NCI-H748 treated with DMSO at 0.1 percent for 48 hours (cell line): ENCODE results near the gene DNAJC3.
"Not testable (repeated sequence)": the region's sequence is repeated elsewhere in the genome, so short reads cannot be mapped to it uniquely, and the experiment has no call there.

ENCODE experiments used
- DNase-seq: peaks from one replicate; lab custom pipeline; 2025; lab: John Stamatoyannopoulos, UW

The DNAJC3 gene

GRCh38 chr13:95714142-95714832 lies 37.3 kb downstream of the DNAJC3 start:
- no peak for DNase-seq

- DNase-seq = no peak
Measured at GRCh38 chr13:95716231-95716630, 39.3 kb downstream of the DNAJC3 start.

- no peak for DNase-seq
Measured at GRCh38 chr13:95722241-95722640, 45.3 kb downstream of the DNAJC3 start.

- DNase-seq = no peak
Measured at GRCh38 chr13:95723438-95723837, 46.5 kb downstream of the DNAJC3 start.

GRCh38 chr13:95724252-95724651 lies 47.3 kb downstream of the DNAJC3 start:
- no peak for DNase-seq

GRCh38 chr13:95726876-95727275 lies 49.9 kb downstream of the DNAJC3 start:
- DNase-seq = no peak

- no peak for DNase-seq
Measured at GRCh38 chr13:95728957-95729356, 52.0 kb downstream of the DNAJC3 start.

- no peak for DNase-seq
Measured at GRCh38 chr13:95734124-95734523, 57.2 kb downstream of the DNAJC3 start.

GRCh38 chr13:95740071-95740978 lies 63.4 kb downstream of the DNAJC3 start:
- DNase-seq = not testable (repeated sequence)

GRCh38 chr13:95740979-95741320 lies 64.0 kb downstream of the DNAJC3 start:
- no peak for DNase-seq

GRCh38 chr13:95741584-95742563 lies 64.9 kb downstream of the DNAJC3 start:
- no peak for DNase-seq

GRCh38 chr13:95743192-95743591 lies 66.3 kb downstream of the DNAJC3 start:
- no peak for DNase-seq

GRCh38 chr13:95745289-95745688 lies 68.3 kb downstream of the DNAJC3 start:
- DNase-seq = no peak

- no peak for DNase-seq
Measured at GRCh38 chr13:95745752-95746151, 68.8 kb downstream of the DNAJC3 start.

- DNase-seq = no peak
Measured at GRCh38 chr13:95749545-95749944, 72.6 kb downstream of the DNAJC3 start.

- no peak for DNase-seq
Measured at GRCh38 chr13:95752677-95753076, 75.7 kb downstream of the DNAJC3 start.

GRCh38 chr13:95754069-95754468 lies 77.1 kb downstream of the DNAJC3 start:
- DNase-seq = no peak

- DNase-seq = no peak
Measured at GRCh38 chr13:95756072-95756471, 79.1 kb downstream of the DNAJC3 start.

GRCh38 chr13:95762626-95763025 lies 85.7 kb downstream of the DNAJC3 start:
- DNase-seq = not testable (repeated sequence)

- DNase-seq = no peak
Measured at GRCh38 chr13:95763601-95764000, 86.7 kb downstream of the DNAJC3 start.

- DNase-seq = no peak
Measured at GRCh38 chr13:95771905-95772304, 95.0 kb downstream of the DNAJC3 start.

- no peak for DNase-seq
Measured at GRCh38 chr13:95779522-95779921, 102.6 kb downstream of the DNAJC3 start.
